IMR-90 (cell line): ENCODE results near the gene GARIN5A. TPM values are rescaled to one million over a fixed set of nuclear protein-coding genes. Genes with fewer than 3 reads are reported as not detected.

ENCODE experiments used
- ATAC-seq: fragments of 200-7000 bp; cut with Tn5 transposase; 2 replicates; pipeline ENCODE4 v1.9.1; 2020; ENCODE audit warnings: low read depth, mild to moderate bottlenecking, moderate library complexity
- BruUV-seq: library from RNA; stranded (reverse); fragments of 400-500 nt; replicated peaks from 2 replicates; lab custom pipeline; 2021; lab: Mats Ljungman, UMichigan
- CTCF ChIA-PET: fragments of 300-600 bp; formaldehyde crosslinking; extraction: SDS; loops from one replicate; lab custom pipeline; 2021; ENCODE audit warnings: antibody characterized with exemption; lab: Yijun Ruan, JAX
- POLR2A ChIA-PET: fragments of 300-600 bp; sonication (Branson Sonifier 250); formaldehyde crosslinking; loops from one replicate; lab custom pipeline; 2022; ENCODE audit warnings: antibody characterized with exemption; ENCODE audit not compliant: unreplicated experiment; lab: Charles Lee
- DNase-seq: peaks from one replicate; pipeline ENCODE4 v3.0.0; 2013
- H2AFZ ChIP-seq: replicated peaks from 2 replicates; pipeline ENCODE3; 2013; ENCODE audit warnings: low read length, mild to moderate bottlenecking; ENCODE audit not compliant: poor library complexity
- H2AK5ac ChIP-seq: 2 replicates; pipeline ENCODE4 v1.6.1; 2013; ENCODE audit warnings: low read depth, low read length, inconsistent platforms
- H2AK9ac ChIP-seq: replicated peaks from 2 replicates; pipeline ENCODE3; 2013; ENCODE audit warnings: mild to moderate bottlenecking, low read depth, low read length, moderate library complexity; ENCODE audit not compliant: poor library complexity
- H2BK120ac ChIP-seq: 2 replicates; pipeline ENCODE4 v1.6.1; 2013; ENCODE audit warnings: low read depth, low read length, inconsistent platforms
- H2BK15ac ChIP-seq: 3 replicates; pipeline ENCODE4 v1.6.1; 2013; ENCODE audit warnings: low read depth, low read length, inconsistent platforms
- H2BK20ac ChIP-seq: 2 replicates; pipeline ENCODE4 v1.6.1; 2013; ENCODE audit warnings: low read depth, mild to moderate bottlenecking, inconsistent platforms, low read length, moderate library complexity
- H2BK5ac ChIP-seq: 2 replicates; pipeline ENCODE4 v1.6.1; 2013; ENCODE audit warnings: mild to moderate bottlenecking, low read depth, low read length, inconsistent platforms; ENCODE audit not compliant: poor library complexity, severe bottlenecking
- H3K14ac ChIP-seq: replicated peaks from 2 replicates; pipeline ENCODE4 v1.6.1; 2013; ENCODE audit warnings: low read depth, low read length, inconsistent platforms
- H3K18ac ChIP-seq: 2 replicates; pipeline ENCODE4 v1.6.1; 2013; ENCODE audit warnings: low read depth, low read length, control low read depth
- H3K23ac ChIP-seq: 2 replicates; pipeline ENCODE4 v1.6.1; 2013; ENCODE audit warnings: low read depth, low read length, inconsistent platforms
- H3K27ac ChIP-seq: 2 replicates; pipeline ENCODE4 v1.5.1; 2013; ENCODE audit warnings: mild to moderate bottlenecking, control low read depth, low read length; ENCODE audit not compliant: insufficient read depth
- H3K27me3 ChIP-seq: 2 replicates; pipeline ENCODE4 v1.6.1; 2013; ENCODE audit warnings: low read length; ENCODE audit not compliant: control insufficient read depth, insufficient read depth
- H3K36me3 ChIP-seq: 2 replicates; pipeline ENCODE4 v1.6.1; 2013; ENCODE audit warnings: low read length, mixed read lengths; ENCODE audit not compliant: control insufficient read depth, insufficient read depth
- H3K4ac ChIP-seq: 2 replicates; pipeline ENCODE4 v1.6.1; 2013; ENCODE audit warnings: low read depth, low read length, inconsistent platforms
- H3K4me1 ChIP-seq: 2 replicates; pipeline ENCODE4 v1.6.1; 2013; ENCODE audit warnings: low read length, mixed read lengths; ENCODE audit not compliant: control insufficient read depth, insufficient read depth
- H3K4me2 ChIP-seq: 2 replicates; pipeline ENCODE4 v1.6.1; 2013; ENCODE audit warnings: low read depth, mild to moderate bottlenecking, control low read depth, low read length, moderate library complexity
- H3K4me3 ChIP-seq: 2 replicates; pipeline ENCODE4 v1.5.1; 2013; ENCODE audit warnings: low read depth, mild to moderate bottlenecking, control low read depth, low read length, moderate library complexity; ENCODE audit not compliant: insufficient read depth
- H3K56ac ChIP-seq: 2 replicates; pipeline ENCODE4 v1.6.1; 2013; ENCODE audit warnings: low read length, inconsistent platforms; ENCODE audit not compliant: insufficient read depth; ENCODE audit errors: extremely low read depth
- H3K79me1 ChIP-seq, 2 experiments: 2 replicates each; pipeline ENCODE4 v1.6.1; 2013; ENCODE audit warnings: low read length in 2 of 2, inconsistent platforms in 1 of 2, low read depth in 1 of 2
- H3K9ac ChIP-seq: 2 replicates; pipeline ENCODE4 v1.6.1; 2013; ENCODE audit warnings: low read depth, low read length, control low read depth
- H3K9me1 ChIP-seq: 2 replicates; pipeline ENCODE4 v1.6.1; 2013; ENCODE audit warnings: low read length, inconsistent platforms; ENCODE audit not compliant: insufficient read depth
- H3K9me3 ChIP-seq: 2 replicates; pipeline ENCODE4 v1.6.1; 2013; ENCODE audit warnings: low read length; ENCODE audit not compliant: control insufficient read depth, insufficient read depth
- H4K20me1 ChIP-seq: 2 replicates; pipeline ENCODE4 v1.6.1; 2013; ENCODE audit warnings: low read length, inconsistent platforms; ENCODE audit not compliant: insufficient read depth
- H4K5ac ChIP-seq: 2 replicates; pipeline ENCODE4 v1.6.1; 2013; ENCODE audit warnings: mild to moderate bottlenecking, low read depth, low read length, control low read depth
- H4K8ac ChIP-seq, 2 experiments: 2 replicates each; pipeline ENCODE4 v1.6.1; 2013; ENCODE audit warnings: low read depth in 2 of 2, low read length in 2 of 2, control low read depth in 1 of 2, inconsistent platforms in 1 of 2
- H4K91ac ChIP-seq: 2 replicates; pipeline ENCODE4 v1.6.1; 2013; ENCODE audit warnings: low read depth, low read length, inconsistent platforms; ENCODE audit not compliant: insufficient read depth
- CTCF ChIP-seq: conservative IDR thresholded peaks from 2 replicates; pipeline ENCODE4 v1.5.1; 2012; ENCODE audit warnings: mild to moderate bottlenecking, low read depth, low read length, improper control_type of control experiment
- RAD21 ChIP-seq: IDR thresholded peaks from 2 replicates; pipeline ENCODE4 v1.6.1; 2012; ENCODE audit warnings: low read length, improper control_type of control experiment
- WGBS, 2 experiments: methylation state at CpG; one replicate each; pipeline versions ENCODE4 v1.1.5 to v1.1.7; 2013; ENCODE audit warnings: missing lambda C conversion rate in 2 of 2; ENCODE audit not compliant: insufficient read length in 1 of 2; ENCODE audit errors: extremely low coverage in 2 of 2; 5-methylcytosine and 5-hydroxymethylcytosine counted together
- dilution Hi-C: fragments of 300-500 bp; cut with HindIII; formaldehyde crosslinking; loops from one replicate; pipeline ENCODE4 v1.14.3; 2018; ENCODE audit warnings: low sequenced_read_pairs; ENCODE audit not compliant: unreplicated experiment
- in situ Hi-C: fragments of 300-500 bp; cut with MboI; formaldehyde crosslinking; loops from 3 replicates; pipeline ENCODE4 v1.14.3; 2019; ENCODE audit warnings: low sequenced_read_pairs, inconsistent platforms, mixed read lengths
- intact Hi-C: fragments of 100-400 bp; cut with micrococcal nuclease; formaldehyde crosslinking; loops from 2 replicates; pipeline ENCODE4 v1.10.0; 2022
- polyA plus RNA-seq, 3 experiments: library from polyadenylated mRNA; depleted of rRNA; stranded (reverse); fragments of >200 nt; gene quantifications; 2 replicates each; pipeline ENCODE4 v1.2.3, GENCODE V29; 2012; ENCODE audit warnings: low replicate concordance in 1 of 3
- total RNA-seq: library from RNA; depleted of rRNA; stranded (reverse); fragments of >200 nt; gene quantifications from 2 replicates; pipeline ENCODE4 v1.2.3, GENCODE V29; 2012

Gene GARIN5A
- total and polyA plus RNA-seq, 2 of the 4 experiments (the other 2 are of a cell fraction) = 0.53 TPM; not detected in 1

GRCh38 chr19:50506700-50507099 lies 30.1 kb upstream of the GARIN5A start:
- Histone ChIP-seq H2AK5ac (no peak overlapping the region), H2AFZ (no peak overlapping the region), H2AK9ac (no peak overlapping the region), H2BK20ac (no peak overlapping the region), H3K9me3 (no peaks in the 10 kb centered on the region), H3K79me1 (peaks cover 5 to 10% of the 10 kb centered on the region in 2 experiments; a peak in 3 of 4 replicates), H3K27me3 (no peaks in the 10 kb centered on the region), H3K4me3 (no peak overlapping the region), H3K4me2 (no peak overlapping the region), H3K4me1 (peaks cover 3% of the 10 kb centered on the region), H3K18ac (no peak overlapping the region), H3K23ac (no peak overlapping the region), H2BK120ac (no peak overlapping the region), H3K14ac (no peak overlapping the region), H4K8ac (no peak overlapping the region), H2BK15ac (no peak overlapping the region), H3K36me3 (peaks cover 3% of the 10 kb centered on the region; the same call in 1 of the 2 replicates), H4K20me1 (no peaks in the 10 kb centered on the region), H2BK5ac (no peak overlapping the region), H3K9me1 (no peaks in the 10 kb centered on the region; the same call in 1 of the 2 replicates), H4K5ac (no peak overlapping the region), H3K56ac (no peak overlapping the region), H3K4ac (no peak overlapping the region), H4K91ac (no peak overlapping the region), H3K27ac (no peak overlapping the region), H3K9ac (no peak overlapping the region)
- WGBS, 2 experiments = 81 to 100% methylated on average over 1 to 3 of the region's 10 CpGs
- ChIA-PET CTCF (no interaction called here), POLR2A (no interaction called here)
- TF ChIP-seq CTCF (no peak), RAD21 (no peak)
- BruUV-seq = no TSS peak
- intact Hi-C loops = no loop called here
- in situ Hi-C loops = no loop called here
- no peak for DNase-seq
- dilution Hi-C loops = no loop called here
- no peak for ATAC-seq
